SJCRH30 (cell line): ENCODE data around the gene AK8. TPM values are rescaled to one million over a fixed set of nuclear protein-coding genes. Genes with fewer than 3 reads are reported as not detected.

Experiments used
- DNase-seq, 2 experiments: peaks; one replicate each; pipeline ENCODE4 v3.0.0-alpha.2; 2015 to 2020
- H3K27ac ChIP-seq: fragments of 250-450 bp; sonication (Bioruptor Pico); 2 replicates; pipeline ENCODE4 v1.5.1; 2020; ENCODE audit warnings: mild to moderate bottlenecking, moderate library complexity
- H3K27me3 ChIP-seq: fragments of 250-450 bp; sonication (Bioruptor Pico); 2 replicates; pipeline ENCODE4 v1.5.1; 2020; ENCODE audit warnings: mild to moderate bottlenecking, moderate library complexity
- H3K36me3 ChIP-seq: fragments of 250-450 bp; sonication (Bioruptor Pico); 2 replicates; pipeline ENCODE4 v1.5.1; 2020; ENCODE audit warnings: mild to moderate bottlenecking, moderate library complexity
- H3K4me1 ChIP-seq: fragments of 250-450 bp; sonication (Bioruptor Pico); 2 replicates; pipeline ENCODE4 v1.5.1; 2020; ENCODE audit warnings: mild to moderate bottlenecking, moderate library complexity
- H3K4me3 ChIP-seq: fragments of 250-450 bp; sonication (Bioruptor Pico); 2 replicates; pipeline ENCODE4 v1.5.1; 2020; ENCODE audit warnings: mild to moderate bottlenecking, moderate library complexity
- H3K9me3 ChIP-seq: fragments of 250-450 bp; sonication (Bioruptor Pico); replicated peaks from 2 replicates; pipeline ENCODE4 v1.5.1; 2020; ENCODE audit warnings: mild to moderate bottlenecking, moderate library complexity
- total RNA-seq: library from RNA; depleted of rRNA; stranded (reverse); fragments of >200 nt; shearing (Covaris generic); gene quantifications from 2 replicates; pipeline ENCODE4 v1.2.3, GENCODE V29; 2014

AK8 gene
- total RNA-seq, 1 experiment from 2014 or later = not detected

GRCh38 chr9:132813115-132813771 lies 64.8 kb downstream of the AK8 start:
- H3K27ac ChIP-seq = no peak overlapping the region
- no peak for DNase-seq
- no peak overlapping the region for H3K4me3 ChIP-seq
- H3K36me3 ChIP-seq = no peaks in the 10 kb centered on the region
- no peaks in the 10 kb centered on the region for H3K4me1 ChIP-seq
- H3K27me3 ChIP-seq = peaks cover 40% of the 10 kb centered on the region
- H3K9me3 ChIP-seq = no peaks in the 10 kb centered on the region

- no peak overlapping the region for H3K27ac ChIP-seq
- H3K36me3 ChIP-seq = no peaks in the 10 kb centered on the region
- H3K4me1 ChIP-seq = no peaks in the 10 kb centered on the region
- DNase-seq = no peak
- peaks cover 50% of the 10 kb centered on the region for H3K27me3 ChIP-seq
- no peak overlapping the region for H3K4me3 ChIP-seq
- H3K9me3 ChIP-seq = no peaks in the 10 kb centered on the region
Measured at GRCh38 chr9:132811985-132812384, 66.1 kb downstream of the AK8 start.

GRCh38 chr9:132810314-132810713 lies 67.8 kb downstream of the AK8 start:
- peaks cover 55% of the 10 kb centered on the region for H3K27me3 ChIP-seq
- no peak overlapping the region for H3K27ac ChIP-seq
- H3K9me3 ChIP-seq = no peaks in the 10 kb centered on the region
- DNase-seq = no peak
- no peaks in the 10 kb centered on the region for H3K4me1 ChIP-seq
- no peaks in the 10 kb centered on the region for H3K36me3 ChIP-seq
- no peak overlapping the region for H3K4me3 ChIP-seq

GRCh38 chr9:132809677-132810271 lies 68.3 kb downstream of the AK8 start:
- H3K9me3 ChIP-seq = no peaks in the 10 kb centered on the region
- no peak overlapping the region for H3K4me3 ChIP-seq
- H3K27ac ChIP-seq = no peak overlapping the region
- peaks cover 53% of the 10 kb centered on the region for H3K27me3 ChIP-seq
- H3K36me3 ChIP-seq = no peaks in the 10 kb centered on the region
- DNase-seq = no peak
- H3K4me1 ChIP-seq = peaks cover 2% of the 10 kb centered on the region; the same call in 1 of the 2 replicates

GRCh38 chr9:132808645-132809044 lies 69.4 kb downstream of the AK8 start:
- Histone ChIP-seq H3K36me3 (no peaks in the 10 kb centered on the region), H3K4me3 (no peak overlapping the region), H3K4me1 (peaks cover 3% of the 10 kb centered on the region; the same call in 1 of the 2 replicates), H3K27ac (no peak overlapping the region), H3K27me3 (peaks cover 53% of the 10 kb centered on the region), H3K9me3 (no peaks in the 10 kb centered on the region)
- DNase-seq = no peak

DNA sequence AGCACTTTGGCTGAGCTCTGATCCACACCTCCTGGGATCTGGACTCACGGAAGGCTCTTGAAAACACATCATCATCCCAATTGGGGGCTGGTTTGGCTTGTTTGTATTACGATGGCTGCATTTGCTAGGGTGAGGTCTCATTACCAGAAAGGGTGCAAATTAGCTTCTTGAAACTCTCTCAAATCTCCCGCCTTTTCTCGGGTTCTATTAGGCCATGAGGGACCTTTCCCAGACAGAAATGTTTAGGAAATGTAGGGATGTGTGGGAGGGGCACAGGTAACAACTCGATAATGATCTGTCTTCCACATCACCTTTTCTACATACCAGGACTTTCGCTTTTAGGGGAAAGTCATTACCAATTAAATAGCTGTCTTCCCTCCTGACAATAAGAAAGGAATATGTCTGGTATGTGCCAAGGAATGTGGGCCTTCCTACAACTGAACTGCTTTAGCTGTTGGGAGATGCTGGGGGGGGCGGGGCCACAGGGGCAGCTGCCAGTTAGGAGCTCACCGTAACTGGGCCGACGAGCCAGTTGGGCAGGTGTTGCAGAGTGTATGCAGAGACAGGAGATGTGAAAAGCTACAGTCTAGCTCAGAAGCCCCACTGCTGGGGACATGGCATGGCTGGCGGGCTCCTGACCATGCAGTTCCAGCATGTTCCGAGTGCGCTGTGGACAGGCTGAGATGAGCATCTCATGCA lies 71.2 kb downstream of the AK8 start:
- DNase-seq = peak; percentile 22 to 36
- Histone ChIP-seq H3K27me3 (peaks cover 53% of the 10 kb centered on the region), H3K9me3 (no peaks in the 10 kb centered on the region), H3K4me3 (no peak overlapping the region), H3K36me3 (no peaks in the 10 kb centered on the region), H3K27ac (no peak overlapping the region), H3K4me1 (peaks cover 5% of the 10 kb centered on the region; the same call in 1 of the 2 replicates)

DNA sequence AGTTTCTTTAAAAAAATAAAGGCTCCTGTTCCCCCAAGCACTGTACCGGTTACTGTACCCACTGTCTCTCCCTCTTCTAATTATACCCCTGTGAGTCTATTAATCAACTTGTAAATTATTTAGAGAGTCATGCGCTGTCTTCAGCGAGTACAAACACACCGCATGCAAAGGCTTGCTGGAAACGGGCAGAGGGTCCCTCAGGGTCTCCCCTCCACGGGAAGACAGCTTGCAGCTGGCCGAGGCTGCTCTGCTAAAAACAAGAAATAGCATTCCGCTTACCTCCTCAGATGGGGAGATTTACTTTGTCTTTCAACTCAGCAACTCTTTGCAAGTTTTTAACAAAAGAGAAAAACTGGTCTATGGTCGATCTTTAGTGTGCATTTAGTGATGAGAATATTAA lies 71.8 kb downstream of the AK8 start:
- DNase-seq = no peak

GRCh38 chr9:132804576-132805295 lies 73.3 kb downstream of the AK8 start:
- DNase-seq = peak; percentile 84 to 87
- Histone ChIP-seq H3K27me3 (peaks cover 37% of the 10 kb centered on the region), H3K4me1 (peaks cover 5% of the 10 kb centered on the region; the same call in 1 of the 2 replicates), H3K27ac (no peak overlapping the region), H3K4me3 (peak overlapping the region; percentile 25), H3K36me3 (no peaks in the 10 kb centered on the region), H3K9me3 (no peaks in the 10 kb centered on the region)

More for the DNA sequence above, 71.8 kb downstream of the AK8 start:
- peaks cover 51% of the 10 kb centered on the region for H3K27me3 ChIP-seq
- peaks cover 5% of the 10 kb centered on the region; the same call in 1 of the 2 replicates for H3K4me1 ChIP-seq
- no peaks in the 10 kb centered on the region for H3K9me3 ChIP-seq
- no peaks in the 10 kb centered on the region for H3K36me3 ChIP-seq
- no peak overlapping the region for H3K4me3 ChIP-seq
- H3K27ac ChIP-seq = no peak overlapping the region

- peaks cover 14% of the 10 kb centered on the region for H3K4me1 ChIP-seq
- no peak overlapping the region for H3K4me3 ChIP-seq
- H3K36me3 ChIP-seq = no peaks in the 10 kb centered on the region
- H3K9me3 ChIP-seq = no peaks in the 10 kb centered on the region
- H3K27ac ChIP-seq = no peak overlapping the region
- peaks cover 26% of the 10 kb centered on the region for H3K27me3 ChIP-seq
- no peak for DNase-seq
Measured at GRCh38 chr9:132802121-132802795, 75.8 kb downstream of the AK8 start.

DNA sequence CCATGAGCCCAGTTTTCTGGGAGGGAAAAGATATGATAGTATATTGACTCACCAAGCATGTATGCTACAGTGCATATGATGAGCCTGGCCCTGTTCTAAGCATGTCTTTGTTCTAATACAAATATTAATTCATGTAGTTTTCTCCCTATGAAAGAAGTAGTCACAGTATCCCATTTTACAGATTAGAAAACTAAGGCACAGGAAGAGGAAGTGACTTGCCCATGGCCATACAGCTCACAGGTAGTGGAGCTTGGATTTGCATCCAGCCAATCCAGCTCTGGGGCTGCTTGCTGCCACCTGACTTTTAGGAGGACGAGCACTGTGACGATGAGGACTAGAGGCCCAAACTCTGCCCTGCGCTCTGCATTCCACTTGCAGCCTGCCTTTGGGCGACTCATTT lies 76.4 kb downstream of the AK8 start:
- no peak for DNase-seq
- Histone ChIP-seq H3K9me3 (no peaks in the 10 kb centered on the region), H3K27ac (no peak overlapping the region), H3K36me3 (no peaks in the 10 kb centered on the region), H3K4me3 (no peak overlapping the region), H3K27me3 (peaks cover 20% of the 10 kb centered on the region), H3K4me1 (peaks cover 14% of the 10 kb centered on the region)

- peaks cover 14% of the 10 kb centered on the region for H3K4me1 ChIP-seq
- peaks cover 15% of the 10 kb centered on the region; the same call in 1 of the 2 replicates for H3K27me3 ChIP-seq
- no peak overlapping the region for H3K27ac ChIP-seq
- DNase-seq = peak; percentile 56 to 81
- no peak overlapping the region for H3K4me3 ChIP-seq
- H3K9me3 ChIP-seq = no peaks in the 10 kb centered on the region
- H3K36me3 ChIP-seq = no peaks in the 10 kb centered on the region
Measured at GRCh38 chr9:132800038-132800648, 77.9 kb downstream of the AK8 start.

- Histone ChIP-seq H3K36me3 (no peaks in the 10 kb centered on the region), H3K4me1 (peaks cover 12% of the 10 kb centered on the region), H3K27me3 (peaks cover 16% of the 10 kb centered on the region; the same call in 1 of the 2 replicates), H3K27ac (no peak overlapping the region), H3K9me3 (no peaks in the 10 kb centered on the region), H3K4me3 (no peak overlapping the region)
- peak; percentile 80 to 82 for DNase-seq
Measured at GRCh38 chr9:132798817-132799790, 79.0 kb downstream of the AK8 start.
